HG02970 (cell line): ENCODE results near the gene CTNNBL1.

Source experiments
- ATAC-seq: cut with Tn5 transposase; IDR thresholded peaks from one replicate; pipeline ENCODE4 v1.9.1; 2021; ENCODE audit warnings: mild to moderate bottlenecking, moderate library complexity, moderate number of reproducible peaks; ENCODE audit not compliant: unreplicated experiment, low FRiP score

Gene CTNNBL1

GRCh38 chr20:37807471-37808232, 113.8 kb downstream of the CTNNBL1 start:
- ATAC-seq, result no peak

- no peak for ATAC-seq
These were observed 114.6 kb downstream of the CTNNBL1 start for GRCh38 chr20:37808233-37809070.

- no peak for ATAC-seq
These were observed 116.2 kb downstream of the CTNNBL1 start for GRCh38 chr20:37810027-37810426.

- ATAC-seq, result no peak
These were observed 122.2 kb downstream of the CTNNBL1 start for GRCh38 chr20:37816003-37816402.

GRCh38 chr20:37816726-37817125, 122.9 kb downstream of the CTNNBL1 start:
- no peak for ATAC-seq

- ATAC-seq, result no peak
These were observed 127.9 kb downstream of the CTNNBL1 start for GRCh38 chr20:37821696-37822095.

- no peak for ATAC-seq
These were observed 128.3 kb downstream of the CTNNBL1 start for GRCh38 chr20:37822141-37822601.

GRCh38 chr20:37823296-37823980, 129.6 kb downstream of the CTNNBL1 start:
- no peak for ATAC-seq

GRCh38 chr20:37827605-37828004, 133.8 kb downstream of the CTNNBL1 start:
- no peak for ATAC-seq

- ATAC-seq, result no peak
These were observed 134.9 kb downstream of the CTNNBL1 start for GRCh38 chr20:37828684-37829083.

GRCh38 chr20:37829128-37829527, 135.3 kb downstream of the CTNNBL1 start:
- no peak for ATAC-seq

GRCh38 chr20:37833221-37833896, 139.5 kb downstream of the CTNNBL1 start:
- ATAC-seq, result no peak

- ATAC-seq, result no peak
These were observed 143.1 kb downstream of the CTNNBL1 start for GRCh38 chr20:37836926-37837325.

- no peak for ATAC-seq
These were observed 144.1 kb downstream of the CTNNBL1 start for GRCh38 chr20:37837924-37838323.

GRCh38 chr20:37838769-37839431, 145.1 kb downstream of the CTNNBL1 start:
- no peak for ATAC-seq

- no peak for ATAC-seq
These were observed 145.6 kb downstream of the CTNNBL1 start for GRCh38 chr20:37839432-37839827.

GRCh38 chr20:37839955-37840354, 146.1 kb downstream of the CTNNBL1 start:
- no peak for ATAC-seq

GRCh38 chr20:37841389-37841788, 147.6 kb downstream of the CTNNBL1 start:
- ATAC-seq, result no peak

GRCh38 chr20:37841971-37842370, 148.1 kb downstream of the CTNNBL1 start:
- ATAC-seq, result no peak

- no peak for ATAC-seq
These were observed 151.4 kb downstream of the CTNNBL1 start for GRCh38 chr20:37845241-37845681.
